GM18870 (cell line): ENCODE results near the gene TMEM198.

ENCODE experiments used
- ATAC-seq: cut with Tn5 transposase; IDR thresholded peaks from one replicate; pipeline ENCODE4 v1.9.1; 2021; ENCODE audit warnings: moderate library complexity; ENCODE audit not compliant: unreplicated experiment

Gene TMEM198, protein sequence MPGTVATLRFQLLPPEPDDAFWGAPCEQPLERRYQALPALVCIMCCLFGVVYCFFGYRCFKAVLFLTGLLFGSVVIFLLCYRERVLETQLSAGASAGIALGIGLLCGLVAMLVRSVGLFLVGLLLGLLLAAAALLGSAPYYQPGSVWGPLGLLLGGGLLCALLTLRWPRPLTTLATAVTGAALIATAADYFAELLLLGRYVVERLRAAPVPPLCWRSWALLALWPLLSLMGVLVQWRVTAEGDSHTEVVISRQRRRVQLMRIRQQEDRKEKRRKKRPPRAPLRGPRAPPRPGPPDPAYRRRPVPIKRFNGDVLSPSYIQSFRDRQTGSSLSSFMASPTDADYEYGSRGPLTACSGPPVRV

DNA sequence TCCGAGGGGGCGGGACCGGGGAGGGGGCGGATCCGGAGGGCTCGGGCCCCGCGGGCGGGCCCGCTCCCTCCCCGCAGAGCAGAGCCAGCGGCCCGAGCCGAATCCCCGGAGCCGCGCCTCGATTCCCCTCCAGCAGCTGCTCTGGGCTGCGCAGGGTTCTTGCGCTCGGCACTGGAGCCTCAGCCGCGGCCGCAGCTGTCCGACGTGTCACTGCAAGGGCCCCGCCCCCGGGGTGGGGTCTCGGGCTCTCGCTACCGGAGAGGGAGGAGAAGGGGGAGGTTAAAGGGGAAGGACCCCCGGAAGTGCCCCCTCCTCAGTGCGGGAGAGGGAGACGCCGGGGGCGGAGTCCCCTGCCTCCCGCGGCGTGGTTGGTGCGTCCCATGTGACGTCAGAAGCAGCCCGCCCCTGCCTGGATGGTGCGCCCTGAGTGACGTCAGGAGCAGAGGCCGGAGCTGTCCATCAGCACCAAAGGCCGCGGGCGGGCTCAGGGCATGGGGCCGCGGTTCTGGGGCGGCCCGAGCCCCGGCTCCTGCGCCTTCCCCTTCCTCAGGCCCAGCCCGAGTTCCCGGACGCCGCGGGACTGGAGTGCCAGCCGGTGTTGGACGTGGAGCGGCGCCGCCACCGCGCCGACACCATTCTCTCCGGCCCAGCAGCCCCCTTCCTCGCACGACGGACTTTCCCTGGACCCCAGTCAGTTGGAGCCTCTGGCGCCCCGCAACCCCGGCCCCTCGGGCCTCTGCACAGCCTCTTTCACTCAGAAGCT lies at the start of gene TMEM198, which contains the start of gene CHPF:
TMEM198 (plus strand) TSS at position 433 of the 763 bp plus-strand sequence. CDS start 700 bp downstream, outside the sequence.
CHPF (minus strand) TSS at position 214 of the 763 bp plus-strand sequence. CDS start 271 bp downstream, outside the sequence.
- ATAC-seq = peak; percentile 65

GRCh38 chr2:219494952-219495530 lies 48.8 kb upstream of the TMEM198 start:
- ATAC-seq = no peak

- ATAC-seq = no peak
These were observed 48.2 kb upstream of the TMEM198 start for GRCh38 chr2:219495531-219496122.

GRCh38 chr2:219496247-219496824 lies 47.5 kb upstream of the TMEM198 start:
- no peak for ATAC-seq

DNA sequence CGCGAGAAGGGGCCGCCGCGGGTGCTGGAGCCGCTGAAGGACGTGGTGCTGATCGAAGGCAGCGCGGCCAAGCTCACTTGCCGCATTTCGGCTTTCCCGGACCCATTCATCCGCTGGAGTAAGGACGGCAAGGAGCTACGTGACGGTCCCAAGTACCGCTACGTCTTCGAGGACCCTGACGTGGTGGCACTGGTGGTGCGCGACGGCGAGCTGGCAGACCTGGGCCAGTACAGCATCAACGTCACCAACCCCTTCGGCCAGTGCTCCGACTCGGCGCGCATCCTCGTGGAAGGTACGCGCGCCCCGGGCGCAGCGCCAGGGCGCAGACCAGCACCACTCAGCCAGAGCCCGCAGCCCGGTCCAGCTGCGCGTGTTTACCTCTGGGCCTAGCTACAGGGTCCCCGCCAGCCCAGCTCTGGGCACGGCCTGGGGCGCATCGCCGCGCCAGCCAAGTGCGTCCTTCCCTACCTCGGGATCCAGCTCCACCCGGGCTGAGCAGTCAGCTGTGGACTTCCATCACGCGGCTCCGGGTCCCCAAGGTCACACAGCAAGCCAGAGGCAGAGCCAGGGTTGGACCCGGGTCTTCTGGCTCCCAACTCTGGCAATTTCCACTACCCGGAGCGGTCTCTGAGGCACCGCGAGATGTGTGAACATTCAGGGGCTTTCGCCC lies 46.9 kb upstream of the TMEM198 start:
- ATAC-seq = no peak

DNA sequence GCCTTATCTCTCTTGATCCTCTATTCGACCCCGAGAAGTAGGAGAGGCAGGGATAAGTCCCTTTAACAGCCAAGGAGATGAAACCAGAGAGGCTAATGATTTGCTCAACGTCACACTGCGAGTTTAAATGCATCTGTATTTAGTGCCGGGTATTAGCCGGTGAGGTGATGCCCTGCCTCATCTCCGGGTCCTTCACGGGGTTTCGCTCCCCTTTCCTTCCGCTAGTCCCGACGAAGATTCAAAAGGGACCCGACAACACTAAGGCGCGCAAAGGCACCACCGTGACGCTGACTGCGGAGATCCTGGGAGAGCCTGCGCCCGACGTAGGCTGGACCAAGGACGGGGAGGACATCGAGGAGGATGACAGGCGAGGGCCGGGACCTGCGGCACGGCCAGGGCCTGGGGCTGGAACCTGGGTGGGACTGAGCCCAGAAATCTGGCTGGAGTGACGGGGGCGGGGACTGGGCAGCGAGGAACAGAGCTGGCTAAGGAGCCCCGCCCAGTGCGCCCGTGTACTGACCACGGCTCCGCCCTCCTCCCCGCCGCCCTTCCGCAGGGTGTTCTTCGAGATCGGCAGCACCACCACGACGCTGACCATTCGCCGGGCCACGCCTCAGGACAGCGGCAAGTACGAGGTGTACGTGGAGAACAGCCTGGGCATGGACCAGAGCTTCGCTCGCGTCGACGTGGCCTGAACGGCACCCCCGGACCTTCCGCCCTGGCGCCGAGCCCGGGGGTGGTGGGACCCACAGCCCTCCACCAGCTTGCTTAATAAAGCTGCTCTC lies 46.1 kb upstream of the TMEM198 start:
- no peak for ATAC-seq

- ATAC-seq = peak; percentile 94
These were observed 45.4 kb upstream of the TMEM198 start, which contains the start of gene GMPPA for GRCh38 chr2:219498280-219499057. Gene GMPPA (plus strand): TSS chr2:219498891. CDS start chr2:219499976, 1,085 bp downstream.

DNA sequence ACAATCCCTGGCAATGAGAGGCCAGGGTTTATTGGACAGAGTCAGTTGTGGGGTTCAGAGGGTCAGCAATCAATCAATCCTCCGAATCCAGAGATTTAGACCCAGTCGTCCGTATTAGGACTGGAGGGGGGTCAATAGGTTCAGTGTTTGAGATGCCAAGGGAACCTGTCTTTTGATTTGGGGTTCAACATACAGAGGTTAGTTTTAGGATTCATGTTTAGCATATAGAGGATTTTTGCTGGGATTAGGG lies 44.8 kb upstream of the TMEM198 start:
- ATAC-seq = no peak

DNA sequence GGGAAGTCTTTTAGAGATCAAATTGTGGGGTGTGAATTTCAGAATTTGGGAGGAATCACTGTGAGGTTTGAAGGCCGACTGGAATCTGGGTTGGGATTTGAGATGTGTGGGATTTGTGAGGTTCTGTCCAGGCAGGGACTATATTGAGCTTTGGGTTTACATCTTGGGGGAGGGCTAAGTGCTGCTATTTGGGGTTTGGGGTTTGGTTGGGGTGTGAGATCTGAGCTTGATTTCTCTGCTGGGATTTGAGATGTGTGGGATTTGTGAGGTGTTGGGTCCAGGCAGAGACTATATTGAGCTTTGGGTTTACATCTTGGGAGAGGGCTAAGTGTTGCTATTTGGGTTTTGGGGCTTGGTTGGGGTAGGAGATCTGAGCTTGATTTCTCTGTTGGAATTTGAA lies 44.3 kb upstream of the TMEM198 start:
- no peak for ATAC-seq

DNA sequence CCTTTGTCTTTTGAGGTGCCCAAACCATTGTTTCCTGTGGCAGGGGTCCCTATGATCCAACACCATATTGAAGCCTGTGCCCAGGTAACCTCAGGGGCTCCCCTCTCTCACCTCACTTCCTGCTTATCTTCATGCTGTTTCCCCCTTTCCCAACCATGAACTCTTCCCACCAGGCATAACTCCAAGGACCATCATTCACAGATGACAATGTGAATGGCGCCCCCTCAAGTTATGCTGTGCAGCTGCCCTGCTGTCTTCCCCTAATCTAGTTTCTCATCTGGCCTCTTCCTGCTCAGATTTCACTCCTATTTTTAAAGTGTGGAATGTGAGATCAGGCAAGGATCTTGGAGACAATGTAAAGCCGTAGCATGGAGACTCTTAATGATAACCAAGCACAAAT lies 43.7 kb upstream of the TMEM198 start:
- no peak for ATAC-seq

GRCh38 chr2:219501849-219502248 lies 42.0 kb upstream of the TMEM198 start:
- ATAC-seq = no peak

DNA sequence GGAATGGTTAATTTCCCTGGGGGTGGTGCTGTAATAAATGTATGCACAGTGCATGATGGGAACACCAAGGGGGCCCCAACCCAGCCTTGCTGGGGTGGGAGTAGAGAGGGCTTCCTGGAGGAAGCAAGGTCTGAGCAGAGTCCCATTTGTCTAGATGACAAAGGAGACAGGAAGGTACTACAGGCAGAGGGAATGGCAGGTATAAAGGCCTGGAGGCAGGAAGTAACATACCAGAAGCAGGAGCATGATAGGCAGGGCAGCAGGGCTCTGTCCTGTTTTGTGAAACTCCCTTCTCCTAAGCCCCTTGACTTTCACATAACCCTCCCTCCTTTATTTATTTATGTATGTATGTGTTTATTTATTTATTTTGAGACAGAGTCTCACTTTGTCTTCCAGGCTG lies 41.2 kb upstream of the TMEM198 start:
- no peak for ATAC-seq

DNA sequence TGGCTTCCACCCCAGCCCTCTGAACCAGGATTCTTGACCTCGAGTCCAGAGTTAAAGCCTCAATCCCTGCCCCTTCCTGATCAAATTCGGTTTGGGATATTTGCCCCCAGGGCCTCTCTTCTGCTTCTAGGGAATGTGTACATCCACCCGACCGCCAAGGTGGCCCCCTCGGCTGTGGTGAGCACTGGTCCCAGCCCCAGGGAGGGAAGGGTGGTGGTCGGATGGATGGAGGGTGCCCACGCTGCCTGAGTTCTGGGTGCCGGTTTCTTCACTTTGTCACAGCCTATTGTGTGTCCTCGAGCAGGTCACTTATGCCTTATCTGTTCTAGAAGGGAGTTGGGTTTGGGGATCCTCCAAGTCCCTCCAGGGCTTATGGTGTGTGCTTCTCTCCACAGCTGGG lies 38.2 kb upstream of the TMEM198 start:
- ATAC-seq = no peak

- ATAC-seq = no peak
These were observed 37.6 kb upstream of the TMEM198 start for GRCh38 chr2:219506153-219506801.

GRCh38 chr2:219506802-219507526 lies 36.9 kb upstream of the TMEM198 start:
- ATAC-seq = no peak

- no peak for ATAC-seq
These were observed 36.0 kb upstream of the TMEM198 start for GRCh38 chr2:219507581-219508443.

- ATAC-seq = no peak
These were observed 35.4 kb upstream of the TMEM198 start for GRCh38 chr2:219508444-219508734.
